Measurements from ENCODE around the gene NCSTN.
"Not testable (repeated sequence)": the region's sequence is repeated elsewhere in the genome, so short reads cannot be mapped to it uniquely, and the experiment has no call there.

Gene NCSTN

GRCh38 chr1:160373696-160374095 lies 30.5 kb downstream of the NCSTN start:
- DNase-seq = no peak

DNA sequence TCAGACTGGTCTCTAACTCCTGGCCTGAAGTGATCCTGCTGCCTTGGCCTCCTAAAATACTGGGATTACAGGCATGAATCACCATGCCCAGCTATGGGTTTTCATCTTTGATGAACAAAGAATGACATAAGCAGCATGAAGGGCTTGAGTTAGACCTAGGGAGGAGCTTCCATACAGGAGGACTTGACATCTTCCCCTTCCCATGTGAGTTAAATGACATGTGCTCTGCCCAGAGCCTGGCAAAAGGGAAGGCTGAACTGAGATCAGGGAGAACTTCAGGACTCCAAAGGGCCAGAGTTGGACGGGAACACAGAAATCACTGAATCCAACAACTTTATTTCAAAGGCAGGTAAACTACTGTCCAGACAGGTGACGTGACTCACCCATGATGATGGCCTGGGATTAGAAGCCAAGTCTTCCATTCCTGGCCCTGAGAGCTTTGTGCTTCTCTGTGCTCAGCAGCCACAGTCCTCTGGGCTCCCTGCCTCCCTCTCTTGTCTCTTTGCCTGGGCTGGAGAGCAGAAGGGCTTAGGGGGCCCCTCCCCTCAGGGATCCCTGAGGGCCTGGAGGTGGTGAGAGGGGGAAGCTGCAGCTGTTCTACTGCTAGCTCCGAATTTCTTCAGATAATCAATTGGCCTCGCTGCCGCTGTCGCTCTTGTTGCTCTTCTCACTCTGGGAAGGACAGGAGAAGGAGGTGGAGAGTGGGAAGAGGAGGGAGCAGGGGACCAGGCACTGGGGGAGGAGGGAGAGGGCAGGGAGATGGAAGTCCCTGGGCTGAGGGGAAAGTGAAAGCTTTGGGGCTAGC lies 31.3 kb downstream of the NCSTN start:
- no peak for DNase-seq

- DNase-seq = peak; percentile 82
Measured at GRCh38 chr1:160375788-160376524, 32.8 kb downstream of the NCSTN start.

- peak; percentile 72 for DNase-seq
Measured at GRCh38 chr1:160376525-160377131, 33.4 kb downstream of the NCSTN start.

GRCh38 chr1:160377585-160378206 lies 34.5 kb downstream of the NCSTN start:
- DNase-seq = peak; percentile 84

DNA sequence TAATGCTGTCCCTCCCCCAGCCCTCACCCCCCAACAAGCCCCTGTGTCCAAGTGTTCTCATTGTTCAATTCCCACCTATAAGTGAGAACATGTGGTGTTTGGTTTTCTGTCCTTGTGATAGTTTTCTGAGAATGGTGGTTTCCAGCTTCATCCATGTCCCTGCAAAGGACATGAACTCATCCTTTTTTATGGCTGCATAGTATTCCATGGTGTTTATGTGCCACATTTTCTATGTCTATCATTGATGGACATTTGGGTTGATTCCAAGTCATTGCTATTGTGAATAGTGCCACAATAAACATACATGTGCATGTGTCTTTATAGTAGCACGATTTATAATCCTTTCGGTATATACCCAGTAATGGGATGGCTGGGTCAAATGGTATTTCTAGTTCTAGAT lies 41.6 kb downstream of the NCSTN start:
- not testable (repeated sequence) for DNase-seq

- not testable (repeated sequence) for DNase-seq
Measured at GRCh38 chr1:160388406-160388805, 45.2 kb downstream of the NCSTN start.

GRCh38 chr1:160394673-160395072 lies 51.5 kb downstream of the NCSTN start:
- DNase-seq = no peak

GRCh38 chr1:160397651-160398050 lies 54.5 kb downstream of the NCSTN start:
- DNase-seq = no peak

GRCh38 chr1:160398823-160399222 lies 55.6 kb downstream of the NCSTN start:
- no peak for DNase-seq

DNA sequence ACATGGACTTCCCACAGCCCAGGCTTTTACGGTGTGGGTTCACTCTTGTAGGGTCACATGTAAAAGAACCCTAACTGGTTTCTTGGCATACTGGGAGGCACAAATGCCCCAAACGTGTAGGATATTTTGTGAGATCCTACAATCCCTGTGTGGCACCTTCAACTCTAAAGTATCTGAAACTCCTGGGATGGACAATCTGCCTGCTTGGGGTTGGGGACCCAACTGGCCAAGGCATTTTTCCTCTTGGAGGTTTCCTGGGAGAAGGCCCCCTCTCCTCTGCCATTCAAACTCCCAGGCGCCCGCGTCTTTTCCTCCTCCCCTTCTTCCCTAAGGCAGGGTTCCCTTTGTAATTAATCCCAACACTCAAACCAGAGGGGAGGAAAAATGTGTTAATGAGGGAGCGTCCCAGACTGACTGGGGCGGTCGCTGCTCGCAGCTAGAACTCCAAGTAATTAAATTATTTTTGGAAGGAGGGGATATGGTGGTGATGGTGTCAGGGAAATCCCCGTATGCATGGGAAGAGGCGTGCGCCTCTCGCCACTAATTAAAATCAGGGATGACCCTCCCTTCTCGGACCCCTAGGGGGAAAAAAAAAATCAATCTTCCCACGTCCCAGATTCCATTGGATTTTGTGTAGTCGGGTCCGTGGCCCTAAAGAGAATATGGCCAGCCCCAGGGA lies 56.5 kb downstream of the NCSTN start:
- no peak for DNase-seq

GRCh38 chr1:160400223-160400645 lies 57.1 kb downstream of the NCSTN start, which contains the start of gene VANGL2:
VANGL2 (plus strand) TSS chr1:160400564; CDS start chr1:160415838, 15,274 bp downstream.
- DNase-seq = peak; percentile 75

- DNase-seq = no peak
Measured at GRCh38 chr1:160400646-160401486, 57.7 kb downstream of the NCSTN start.

DNA sequence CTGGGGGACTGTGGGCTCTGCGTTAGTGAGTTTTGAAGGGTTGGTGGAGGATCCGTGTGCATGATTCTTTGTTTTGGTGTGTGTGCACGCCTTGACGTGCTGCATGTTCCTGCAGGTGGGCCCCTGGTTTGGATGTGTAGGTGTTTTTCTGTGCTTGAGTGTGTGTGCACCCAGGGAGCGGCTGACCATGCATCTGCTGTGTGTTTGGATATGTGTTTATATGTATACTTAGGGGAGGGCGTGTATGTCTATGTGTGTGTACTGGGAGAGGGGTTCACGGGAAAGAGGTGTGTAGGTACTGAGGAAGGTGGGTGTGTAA lies 58.3 kb downstream of the NCSTN start:
- DNase-seq = no peak

- DNase-seq = no peak
Measured at GRCh38 chr1:160402001-160402795, 59.0 kb downstream of the NCSTN start.

DNA sequence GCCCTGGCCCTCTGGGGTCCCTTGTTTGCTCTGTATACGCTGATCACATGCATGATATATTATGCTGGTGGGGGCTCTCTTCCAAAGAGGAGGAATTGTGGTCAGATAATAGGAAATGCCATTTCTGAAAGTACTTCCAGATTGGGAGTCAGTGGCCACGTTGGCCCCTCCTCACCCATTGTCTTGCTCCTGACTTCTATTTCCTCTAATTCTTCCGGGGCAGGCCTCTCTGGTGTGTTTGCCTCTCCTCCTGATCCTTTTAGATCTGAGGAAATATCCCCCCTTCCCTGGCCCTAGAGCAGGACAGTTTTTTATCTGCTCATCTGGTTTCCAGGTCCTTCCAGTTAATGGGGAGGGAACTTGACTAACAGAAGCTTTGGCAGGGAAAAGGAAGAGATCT lies 60.1 kb downstream of the NCSTN start:
- DNase-seq = no peak

DNA sequence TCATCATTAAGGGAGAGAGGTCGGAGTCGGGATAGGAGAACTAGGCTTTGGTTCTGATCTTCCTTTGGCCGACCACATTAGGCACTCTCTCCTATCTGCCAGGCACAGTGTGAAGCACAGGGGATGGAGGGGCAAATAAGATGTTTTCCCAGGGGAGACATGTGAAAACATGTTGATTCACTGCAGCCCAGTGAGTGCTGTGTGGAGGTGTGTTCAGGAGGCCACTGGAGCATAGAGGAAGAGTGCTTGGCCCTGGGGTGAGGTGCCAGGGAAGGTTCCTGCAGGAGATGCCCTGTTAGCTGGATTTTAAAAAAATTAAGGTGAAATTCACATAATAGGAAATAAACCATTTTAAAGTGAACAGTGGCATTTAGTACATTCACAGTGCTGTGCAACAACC lies 60.9 kb downstream of the NCSTN start:
- no peak for DNase-seq

DNA sequence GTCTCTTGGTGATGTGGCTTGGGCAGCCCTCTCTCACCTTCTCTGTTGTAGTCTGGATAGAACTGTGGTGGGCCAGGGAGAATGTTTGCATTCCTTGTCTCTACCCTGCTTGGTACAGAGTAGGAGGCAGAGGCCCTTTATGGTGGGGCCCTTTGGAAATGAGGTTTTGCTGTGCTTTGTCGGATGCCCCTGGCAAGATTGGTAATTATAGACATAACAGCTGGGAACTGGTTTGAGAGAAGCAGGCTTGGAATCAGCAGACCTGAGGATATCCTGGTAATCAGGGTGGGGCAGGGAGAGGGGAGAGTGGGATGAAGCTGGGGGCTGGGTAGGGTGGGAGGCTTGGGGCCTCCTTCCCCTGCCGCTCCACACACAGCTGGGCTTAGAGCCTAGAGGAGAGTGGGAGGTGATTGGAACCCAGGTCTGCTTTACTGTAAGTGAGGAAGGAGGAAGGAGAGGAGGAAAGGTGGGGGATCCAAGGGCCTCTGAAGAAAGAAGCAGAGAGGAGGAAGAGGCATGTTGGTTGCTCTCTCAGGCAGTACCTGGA lies 62.2 kb downstream of the NCSTN start:
- DNase-seq = no peak

DNA sequence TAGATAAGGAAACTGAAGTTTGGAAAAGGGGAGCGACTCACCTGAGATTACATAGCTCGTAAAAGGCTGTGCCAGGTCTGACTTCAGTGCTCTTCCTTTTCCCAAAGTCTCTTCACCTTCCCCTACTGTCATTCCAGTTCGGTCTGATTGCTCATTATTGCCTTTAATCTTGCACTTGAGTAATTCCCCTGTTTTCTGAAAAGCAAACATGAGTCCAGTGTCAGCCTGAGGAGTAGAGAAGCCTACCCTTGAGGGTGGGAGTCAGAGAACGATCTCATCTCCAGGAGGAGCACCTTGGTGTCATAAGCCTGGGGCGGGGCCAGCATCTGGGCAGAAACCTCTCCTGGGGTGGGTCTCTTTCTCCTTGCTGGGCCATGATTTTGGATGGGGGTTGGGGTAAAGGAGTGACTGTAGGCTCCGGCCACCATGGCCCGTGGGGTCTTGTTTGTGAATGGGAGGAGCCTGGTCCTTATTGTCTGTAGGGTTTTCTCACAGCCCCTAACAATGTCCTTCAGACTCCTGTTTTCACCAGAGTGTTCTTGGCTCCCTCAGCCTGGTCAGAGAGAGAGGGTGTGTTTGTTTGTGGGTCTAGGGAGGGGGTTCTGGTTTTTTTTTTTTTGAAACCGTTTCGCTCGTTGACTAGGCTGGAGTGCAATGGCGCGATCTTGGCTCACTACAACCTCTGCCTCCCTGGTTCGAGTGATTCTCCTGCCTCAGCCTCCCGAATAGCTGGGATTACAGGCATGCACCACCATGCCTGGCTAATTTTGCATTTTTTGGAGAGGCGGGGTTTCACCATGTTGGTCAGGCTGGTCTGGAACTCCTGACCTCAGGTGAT lies 63.2 kb downstream of the NCSTN start:
- DNase-seq = no peak
